NB4 (cell line): ENCODE measurements around the gene PFN1.

Source experiments
- DNase-seq: peaks from one replicate; pipeline ENCODE4 v3.0.0; 2010; ENCODE audit warnings: low read depth
- H3K4me3 ChIP-seq: one replicate; pipeline ENCODE4 v1.5.1; 2011; ENCODE audit warnings: mild to moderate bottlenecking, low read depth, low read length, moderate library complexity
- MYC ChIP-seq: IDR thresholded peaks from 2 replicates; pipeline ENCODE4 v1.6.1; 2011; ENCODE audit warnings: low read depth, low read length
- POLR2A ChIP-seq: IDR thresholded peaks from 2 replicates; pipeline ENCODE4 v1.6.1; 2011; ENCODE audit warnings: mild to moderate bottlenecking; ENCODE audit not compliant: insufficient read length; ENCODE audit errors: extremely low read depth
- TF ChIP-seq, protein P1 (sequence below): IDR thresholded peaks from 2 replicates; pipeline ENCODE4 v1.6.1; 2011; ENCODE audit warnings: low read depth, low read length
- TF ChIP-seq, protein P2 (sequence below): IDR thresholded peaks from one replicate; pipeline ENCODE4 v1.5.1; 2012; ENCODE audit warnings: low read depth, low read length

PFN1 gene

DNA sequence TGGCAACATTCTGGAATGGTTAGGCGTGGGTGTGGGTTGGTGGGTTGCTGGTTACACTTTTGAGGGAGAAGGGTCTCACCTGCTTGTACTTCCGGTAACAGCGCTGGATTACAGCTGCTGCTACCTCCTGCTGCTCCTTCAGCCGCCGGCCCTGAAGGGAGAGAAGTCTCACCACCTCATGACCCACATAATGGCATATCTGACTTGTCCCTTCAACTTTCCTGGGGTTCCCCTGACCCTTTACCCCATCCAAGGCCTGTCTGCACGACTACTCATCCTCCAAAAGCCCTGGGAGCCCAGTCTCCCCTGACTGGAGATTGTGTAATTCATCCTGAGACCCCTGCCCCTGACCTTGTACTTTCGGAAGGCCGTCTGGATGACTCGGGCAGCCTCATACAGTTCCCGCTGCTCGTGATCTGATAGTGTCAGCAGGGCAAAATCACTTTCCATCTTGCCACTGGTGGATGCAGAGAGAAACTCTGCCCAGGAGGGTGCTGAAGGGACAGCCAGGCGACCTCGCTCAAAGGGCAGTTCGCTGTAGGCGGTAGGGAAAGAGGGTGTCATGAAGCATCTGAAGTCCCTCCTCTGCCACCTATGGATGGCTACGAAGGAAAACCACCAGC, 21.3 kb upstream of the PFN1 start:
- TF ChIP-seq POLR2A (no peak), MYC (no peak)
- TF ChIP-seq, protein P1, sequence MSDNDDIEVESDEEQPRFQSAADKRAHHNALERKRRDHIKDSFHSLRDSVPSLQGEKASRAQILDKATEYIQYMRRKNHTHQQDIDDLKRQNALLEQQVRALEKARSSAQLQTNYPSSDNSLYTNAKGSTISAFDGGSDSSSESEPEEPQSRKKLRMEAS, result no peak
- TF ChIP-seq, protein P2, sequence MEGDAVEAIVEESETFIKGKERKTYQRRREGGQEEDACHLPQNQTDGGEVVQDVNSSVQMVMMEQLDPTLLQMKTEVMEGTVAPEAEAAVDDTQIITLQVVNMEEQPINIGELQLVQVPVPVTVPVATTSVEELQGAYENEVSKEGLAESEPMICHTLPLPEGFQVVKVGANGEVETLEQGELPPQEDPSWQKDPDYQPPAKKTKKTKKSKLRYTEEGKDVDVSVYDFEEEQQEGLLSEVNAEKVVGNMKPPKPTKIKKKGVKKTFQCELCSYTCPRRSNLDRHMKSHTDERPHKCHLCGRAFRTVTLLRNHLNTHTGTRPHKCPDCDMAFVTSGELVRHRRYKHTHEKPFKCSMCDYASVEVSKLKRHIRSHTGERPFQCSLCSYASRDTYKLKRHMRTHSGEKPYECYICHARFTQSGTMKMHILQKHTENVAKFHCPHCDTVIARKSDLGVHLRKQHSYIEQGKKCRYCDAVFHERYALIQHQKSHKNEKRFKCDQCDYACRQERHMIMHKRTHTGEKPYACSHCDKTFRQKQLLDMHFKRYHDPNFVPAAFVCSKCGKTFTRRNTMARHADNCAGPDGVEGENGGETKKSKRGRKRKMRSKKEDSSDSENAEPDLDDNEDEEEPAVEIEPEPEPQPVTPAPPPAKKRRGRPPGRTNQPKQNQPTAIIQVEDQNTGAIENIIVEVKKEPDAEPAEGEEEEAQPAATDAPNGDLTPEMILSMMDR, result no peak
- peak overlapping the region; percentile 80 for H3K4me3 ChIP-seq
- peak; percentile 33 for DNase-seq

DNA sequence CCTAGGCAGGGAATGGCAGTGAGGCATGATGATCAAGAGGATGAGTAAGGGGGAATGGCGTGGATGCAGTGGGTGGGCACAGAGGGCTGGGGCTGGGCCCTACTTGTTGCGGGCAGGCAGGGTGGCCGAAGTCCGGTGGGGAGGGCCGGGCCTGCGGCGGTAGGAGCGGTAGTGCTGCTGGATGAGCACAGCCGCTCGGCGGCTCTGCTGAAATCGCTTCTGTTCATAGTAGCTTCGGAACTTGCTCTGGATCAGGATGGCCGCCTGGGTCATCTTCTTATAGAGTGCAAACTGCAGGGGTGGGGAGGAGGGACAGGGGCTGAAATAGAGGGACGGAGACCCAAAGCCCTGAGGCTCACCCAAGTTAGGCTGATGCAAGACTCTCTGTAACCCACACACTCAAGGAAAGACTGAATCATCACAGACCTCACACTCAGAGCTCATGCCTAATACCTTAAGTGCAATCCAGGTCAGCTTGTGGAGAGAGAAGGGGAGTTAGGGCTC, 20.8 kb upstream of the PFN1 start:
- peak; percentile 88 for DNase-seq
- H3K4me3 ChIP-seq, result peak overlapping the region; percentile 80

DNA sequence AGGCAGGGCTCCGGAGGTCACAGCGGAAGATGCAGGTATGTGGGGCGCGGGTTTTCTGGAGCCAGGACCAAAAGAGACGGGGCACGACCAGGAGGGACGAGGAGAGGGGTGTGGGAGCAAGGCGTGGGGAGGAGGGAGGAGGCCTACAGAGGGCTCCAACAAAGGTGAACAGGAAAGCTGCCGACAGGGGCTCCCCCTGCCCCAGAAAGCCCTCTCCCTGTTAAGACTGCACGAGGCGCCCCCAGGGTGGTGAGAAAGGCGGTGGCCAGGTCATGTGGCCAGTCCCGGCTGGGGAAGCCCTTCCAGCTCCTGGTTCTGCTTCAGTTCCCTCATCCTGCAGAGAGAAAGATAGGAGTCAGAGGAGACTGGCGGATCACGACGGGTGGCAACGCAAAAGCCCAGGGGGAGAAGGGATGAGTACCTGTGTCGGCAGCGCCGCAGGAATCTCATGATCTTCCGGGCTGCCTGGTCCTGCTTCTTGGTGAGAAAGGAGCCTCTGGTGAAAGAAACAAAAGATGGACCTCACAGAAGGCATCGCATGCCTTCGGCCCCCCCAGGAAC, 20.2 kb upstream of the PFN1 start:
- DNase-seq, result peak; percentile 40
- H3K4me3 ChIP-seq, result peak overlapping the region; percentile 80
- TF ChIP-seq MYC (0 out of 2 replicates have a peak, but pooled peaks have one; percentile 17), POLR2A (no peak)

More for the DNA sequence above, 20.8 kb upstream of the PFN1 start:
- TF ChIP-seq, protein P1, result peak; percentile 25; the same call in 1 of the 2 replicates
- TF ChIP-seq MYC (peak; percentile 44), POLR2A (peak; percentile 44)
- TF ChIP-seq, protein P2, result no peak

DNA sequence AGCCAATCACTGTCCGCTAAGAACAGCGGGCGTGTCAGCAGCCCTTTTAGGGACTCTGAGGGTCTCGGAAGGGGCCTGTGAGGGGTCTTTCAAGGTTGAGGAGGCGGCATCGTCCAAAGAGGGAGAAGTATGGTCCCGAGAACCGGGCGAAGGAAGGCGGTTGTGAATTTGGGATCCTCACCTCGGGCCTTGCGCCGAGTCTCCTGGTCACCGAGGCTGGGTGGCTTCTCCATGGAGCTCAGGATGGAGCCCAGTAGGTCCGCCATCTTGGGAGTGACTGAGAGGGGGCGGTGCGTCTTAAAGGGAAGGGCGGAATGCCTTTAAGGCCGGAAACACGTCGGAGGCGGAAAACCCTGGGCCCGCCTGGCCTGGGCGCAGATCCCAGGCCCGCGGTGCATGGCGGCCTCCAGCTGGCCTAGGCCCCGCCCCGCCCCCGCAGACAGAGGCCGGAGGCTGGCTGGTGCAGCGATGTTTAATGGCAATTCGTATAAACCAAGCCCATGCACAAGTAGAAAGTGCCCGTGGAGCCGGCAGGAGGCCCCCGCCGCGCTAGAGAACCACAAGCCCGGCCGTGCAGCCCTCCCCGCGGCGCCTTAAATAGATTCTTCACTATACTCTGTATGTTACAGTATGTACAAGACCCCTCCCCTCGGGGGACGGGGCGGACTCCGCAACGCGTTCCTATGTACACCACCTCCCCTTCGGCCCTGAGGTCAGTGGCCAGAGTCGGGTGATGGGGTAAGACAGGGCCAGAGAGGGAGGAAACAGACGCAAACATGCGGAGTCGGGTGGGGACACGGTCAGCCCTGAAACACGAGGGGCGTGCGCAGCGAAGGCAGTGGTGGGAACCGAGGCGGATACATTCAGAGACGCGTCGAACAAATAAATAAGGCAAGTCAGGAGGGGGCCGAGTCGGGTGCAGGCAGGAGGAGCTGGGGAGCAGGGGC, 19.5 kb upstream of the PFN1 start, which contains the start of gene SPAG7:
SPAG7 (minus strand) TSS at position 279 of the 947 bp plus-strand sequence; CDS start at position 266, 13 bp downstream.
- DNase-seq, result peak; percentile 95
- TF ChIP-seq, protein P2, result no peak
- TF ChIP-seq, protein P1, result peak; percentile 44
- TF ChIP-seq POLR2A (peak; percentile 12), MYC (peak; percentile 64)
- peak within 1 kb of the TSS; percentile 80 for H3K4me3 ChIP-seq

DNA sequence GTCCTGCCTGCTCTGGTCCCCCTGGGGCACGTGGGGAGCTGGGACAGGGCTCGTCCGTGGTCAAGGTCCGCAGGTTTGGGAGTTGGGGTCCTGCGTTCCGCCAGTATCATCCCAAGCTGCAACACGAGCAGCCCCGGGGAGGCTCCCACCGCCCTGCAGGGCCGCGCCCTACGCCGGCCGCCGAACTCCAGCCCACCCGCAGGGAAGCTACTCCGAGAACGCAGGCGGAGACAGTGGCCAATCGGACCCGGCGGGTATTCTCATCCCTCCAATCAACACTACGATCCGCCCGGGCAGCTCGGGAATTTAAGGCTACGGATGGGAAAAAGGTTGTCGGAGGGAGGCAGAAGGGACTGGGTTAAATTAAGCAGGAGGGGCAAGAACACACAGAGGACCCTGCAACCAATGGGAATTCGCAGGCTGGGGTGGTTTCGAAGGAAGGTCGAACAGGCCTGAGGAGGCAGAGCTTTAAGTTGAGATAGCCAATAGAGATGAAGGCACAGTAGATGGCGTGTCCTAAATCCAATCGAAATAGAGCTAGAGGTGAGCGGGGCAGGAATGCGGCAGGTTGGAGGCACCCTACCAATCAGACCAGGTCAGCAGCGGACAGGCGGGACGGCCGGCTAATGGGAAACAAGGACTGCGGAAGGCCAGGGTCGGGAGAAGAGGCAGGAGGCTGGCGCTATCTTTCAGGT, 18.7 kb upstream of the PFN1 start:
- H3K4me3 ChIP-seq, result peak overlapping the region; percentile 80
- DNase-seq, result peak; percentile 98
- peak; percentile 21 for TF ChIP-seq POLR2A
- TF ChIP-seq, protein P2, result no peak
- no peak for TF ChIP-seq MYC
- TF ChIP-seq, protein P1, result no peak
